ENCODE data around the gene LDHAL6B.

The LDHAL6B gene

GRCh38 chr15:59191855-59192237 lies 14.8 kb upstream of the LDHAL6B start:
- TF ChIP-seq CTCF (IDR thresholded peaks at IDR 0.05; ENCODE audit: low read depth, low read length): no peak
- DNase-seq (ENCODE audit: extremely low read depth, low read depth): peak; percentile 79

- TF ChIP-seq CTCF (IDR thresholded peaks at IDR 0.05; ENCODE audit: low read depth, low read length): no peak
- DNase-seq (ENCODE audit: extremely low read depth, low read depth): no peak
Measured at GRCh38 chr15:59194639-59195325, 11.9 kb upstream of the LDHAL6B start.

GRCh38 chr15:59196416-59196815 lies 10.2 kb upstream of the LDHAL6B start:
- TF ChIP-seq CTCF (IDR thresholded peaks at IDR 0.05; ENCODE audit: low read depth, low read length): no peak

GRCh38 chr15:59197454-59197853 lies 9.2 kb upstream of the LDHAL6B start:
- no peak for DNase-seq (ENCODE audit: extremely low read depth, low read depth)
- TF ChIP-seq CTCF (IDR thresholded peaks at IDR 0.05; ENCODE audit: low read depth, low read length): no peak

More at GRCh38 chr15:59196416-59196815, 10.2 kb upstream of the LDHAL6B start:
- DNase-seq (ENCODE audit: extremely low read depth, low read depth): no peak

GRCh38 chr15:59199626-59200465 lies 6.8 kb upstream of the LDHAL6B start:
- DNase-seq (ENCODE audit: extremely low read depth, low read depth): no peak
- no peak for TF ChIP-seq CTCF (IDR thresholded peaks at IDR 0.05; ENCODE audit: low read depth, low read length)

- no peak for TF ChIP-seq CTCF (IDR thresholded peaks at IDR 0.05; ENCODE audit: low read depth, low read length)
- no peak for DNase-seq (ENCODE audit: extremely low read depth, low read depth)
Measured at GRCh38 chr15:59200560-59200959, 6.1 kb upstream of the LDHAL6B start.

GRCh38 chr15:59203008-59203407 lies 3.6 kb upstream of the LDHAL6B start:
- DNase-seq (ENCODE audit: extremely low read depth, low read depth): no peak
- no peak for TF ChIP-seq CTCF (IDR thresholded peaks at IDR 0.05; ENCODE audit: low read depth, low read length)

Data from AG09319 (cell line).